KMS-11 (cell line): Measurements from ENCODE around the gene MLKL.
A peak's percentile ranks its signal among the peaks of the same experiment; 100 is the strongest.

Experiments used
- H2AFZ ChIP-seq: fragments of 200-600 bp; sonication (generic); 2 replicates; pipeline ENCODE4 v1.6.1; 2016; ENCODE audit warnings: antibody characterized with exemption, mixed run types, low read depth
- H3K27ac ChIP-seq: fragments of 200-600 bp; sonication (generic); 2 replicates; pipeline ENCODE4 v1.6.1; 2016; ENCODE audit warnings: mild to moderate bottlenecking, mixed run types
- H3K27me3 ChIP-seq: fragments of 200-600 bp; sonication (generic); 2 replicates; pipeline ENCODE4 v1.6.1; 2017; ENCODE audit warnings: mild to moderate bottlenecking, low read depth, mixed run types, moderate library complexity; ENCODE audit not compliant: insufficient read depth
- H3K36me3 ChIP-seq: fragments of 200-600 bp; sonication (generic); 2 replicates; pipeline ENCODE4 v1.6.1; 2017; ENCODE audit warnings: mild to moderate bottlenecking, mixed run types; ENCODE audit not compliant: insufficient read depth
- H3K4me1 ChIP-seq: fragments of 200-600 bp; sonication (generic); 2 replicates; pipeline ENCODE4 v1.6.1; 2016; ENCODE audit warnings: mild to moderate bottlenecking, low read depth, mixed run types; ENCODE audit not compliant: poor library complexity, severe bottlenecking
- H3K4me2 ChIP-seq: fragments of 200-600 bp; sonication (generic); 2 replicates; pipeline ENCODE4 v1.7.0; 2016; ENCODE audit warnings: mild to moderate bottlenecking, mixed run types
- H3K4me3 ChIP-seq: fragments of 200-600 bp; sonication (generic); IDR thresholded peaks from 2 replicates; pipeline ENCODE4 v1.6.1; 2017; ENCODE audit warnings: low read depth, low read length, mixed read lengths; ENCODE audit not compliant: insufficient read depth
- H3K79me2 ChIP-seq: fragments of 200-600 bp; sonication (generic); 2 replicates; pipeline ENCODE4 v1.6.1; 2016; ENCODE audit warnings: low read depth, mixed run types; ENCODE audit not compliant: insufficient read depth
- H3K9ac ChIP-seq: fragments of 200-600 bp; sonication (generic); 2 replicates; pipeline ENCODE4 v1.6.1; 2016; ENCODE audit warnings: mild to moderate bottlenecking, mixed run types
- H4K20me1 ChIP-seq: fragments of 200-600 bp; sonication (generic); 2 replicates; pipeline ENCODE4 v1.6.1; 2016; ENCODE audit warnings: mild to moderate bottlenecking, mixed run types; ENCODE audit not compliant: insufficient read depth
- CTCF ChIP-seq: fragments of 200-600 bp; sonication (generic); conservative IDR thresholded peaks from 2 replicates; pipeline ENCODE4 v1.6.1; 2017; ENCODE audit warnings: low read depth, mild to moderate bottlenecking, antibody characterized with exemption, low read length, moderate library complexity, mixed read lengths

MLKL gene

DNA sequence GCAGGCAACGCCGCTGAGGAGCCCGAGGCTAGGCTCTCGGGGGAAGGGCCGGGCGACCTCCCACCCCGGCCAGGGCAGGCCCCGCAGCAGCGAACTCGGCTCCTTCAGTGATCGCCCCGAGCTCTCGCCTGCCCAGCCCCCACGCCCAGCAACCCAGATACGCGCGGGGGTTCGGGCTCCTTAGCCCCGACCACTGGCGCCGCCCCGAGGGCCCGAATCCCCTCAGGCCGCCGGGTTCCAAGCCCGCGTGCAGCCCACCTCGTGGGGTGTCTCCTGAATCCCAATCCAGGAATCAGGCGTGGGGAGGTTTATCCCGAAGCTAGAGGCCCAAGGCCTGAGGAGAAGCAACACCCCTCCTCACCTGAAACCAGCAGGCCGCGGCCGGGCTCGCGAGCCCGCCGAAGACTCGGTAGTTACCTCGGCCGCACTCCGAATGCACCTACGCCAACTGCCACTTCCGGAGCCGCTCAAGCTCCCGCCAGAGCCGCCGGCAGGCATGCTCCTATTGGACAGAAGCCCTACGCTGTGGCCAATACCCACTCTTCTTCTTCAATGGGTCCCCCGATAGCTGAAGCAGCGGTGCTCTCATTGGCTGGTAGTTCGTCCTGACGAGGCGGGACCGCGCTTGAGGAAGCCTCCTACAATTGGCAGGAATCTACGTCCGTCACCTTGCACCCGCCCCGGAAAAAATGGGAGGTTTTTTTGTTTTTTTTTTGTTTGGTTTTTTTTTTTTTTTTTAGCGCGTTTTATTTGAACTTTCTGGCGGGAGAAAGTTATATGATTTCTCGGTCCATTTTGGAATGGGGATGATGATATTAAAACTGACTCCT, 34.0 kb downstream of the MLKL start, which contains the start of gene RFWD3:
RFWD3 (minus strand) TSS at position 453 of the 830 bp plus-strand sequence. CDS start 5,428 bp downstream, outside the sequence.
- peak within 1 kb of the TSS; percentile 89 for H3K27ac ChIP-seq
- peaks cover 49% of the 10 kb centered on the region for H3K79me2 ChIP-seq
- peaks cover 21% of the 10 kb centered on the region for H3K4me1 ChIP-seq
- peak within 1 kb of the TSS; percentile 93 for H3K4me2 ChIP-seq
- H3K36me3 ChIP-seq: peaks cover 10% of the 10 kb centered on the region; the same call in 1 of the 2 replicates
- H3K4me3 ChIP-seq: no peak within 1 kb of the TSS
- TF ChIP-seq CTCF: no peak
- peak within 1 kb of the TSS; percentile 97 for H3K9ac ChIP-seq
- H3K27me3 ChIP-seq: no peaks in the 10 kb centered on the region
- H4K20me1 ChIP-seq: no peaks in the 10 kb centered on the region
- H2AFZ ChIP-seq: peak within 1 kb of the TSS; percentile 93

DNA sequence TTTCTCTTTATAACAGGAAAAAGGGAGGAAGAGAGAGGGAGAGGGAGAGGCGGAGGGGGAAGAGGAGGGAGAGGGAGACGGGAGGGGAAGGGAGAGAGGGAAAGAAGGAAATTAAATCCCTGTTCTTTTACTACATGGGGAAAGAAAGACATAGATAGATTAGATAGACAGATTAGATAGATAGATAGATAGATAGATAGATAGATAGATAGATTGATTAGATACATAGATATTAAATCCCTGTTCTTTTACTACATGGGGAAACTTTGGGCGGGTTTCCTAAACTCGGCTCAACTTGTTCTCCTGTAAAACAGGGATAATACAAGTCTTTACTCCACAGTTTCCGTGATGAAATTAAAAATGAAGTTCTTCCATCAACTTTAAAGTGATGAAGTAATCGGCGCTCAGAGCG, 34.6 kb downstream of the MLKL start:
- no peak for TF ChIP-seq CTCF
- H3K36me3 ChIP-seq: peaks cover 10% of the 10 kb centered on the region; the same call in 1 of the 2 replicates
- H3K27me3 ChIP-seq: no peaks in the 10 kb centered on the region
- H3K79me2 ChIP-seq: peaks cover 56% of the 10 kb centered on the region
- H3K9ac ChIP-seq: peak overlapping the region; percentile 97
- H3K4me3 ChIP-seq: no peak overlapping the region
- H2AFZ ChIP-seq: peak overlapping the region; percentile 50; the same call in 1 of the 2 replicates
- H3K27ac ChIP-seq: peak overlapping the region; percentile 89
- peak overlapping the region; percentile 83 for H3K4me2 ChIP-seq
- H3K4me1 ChIP-seq: peaks cover 26% of the 10 kb centered on the region
- H4K20me1 ChIP-seq: no peaks in the 10 kb centered on the region

GRCh38 chr16:74661064-74661463, 39.6 kb downstream of the MLKL start:
- H3K4me2 ChIP-seq: no peak overlapping the region
- no peak overlapping the region for H2AFZ ChIP-seq
- H3K27me3 ChIP-seq: no peaks in the 10 kb centered on the region
- no peak overlapping the region for H3K4me3 ChIP-seq
- H3K4me1 ChIP-seq: peaks cover 38% of the 10 kb centered on the region
- H3K79me2 ChIP-seq: peaks cover 97% of the 10 kb centered on the region
- H4K20me1 ChIP-seq: peaks cover 23% of the 10 kb centered on the region; the same call in 1 of the 2 replicates
- TF ChIP-seq CTCF: no peak
- no peak overlapping the region for H3K9ac ChIP-seq
- H3K36me3 ChIP-seq: peaks cover 10% of the 10 kb centered on the region; the same call in 1 of the 2 replicates
- no peak overlapping the region for H3K27ac ChIP-seq

GRCh38 chr16:74660383-74660782, 40.3 kb downstream of the MLKL start:
- Histone ChIP-seq H3K4me2 (no peak overlapping the region), H3K36me3 (peaks cover 10% of the 10 kb centered on the region; the same call in 1 of the 2 replicates), H3K79me2 (peaks cover 96% of the 10 kb centered on the region), H3K27ac (no peak overlapping the region), H3K9ac (no peak overlapping the region), H4K20me1 (peaks cover 26% of the 10 kb centered on the region), H3K27me3 (no peaks in the 10 kb centered on the region), H3K4me1 (peaks cover 34% of the 10 kb centered on the region), H2AFZ (no peak overlapping the region), H3K4me3 (no peak overlapping the region)
- no peak for TF ChIP-seq CTCF
